ENCODE measurements around the gene CETP.

GRCh38 chr16:56943761-56944375, 17.9 kb upstream of the CETP start:
- no peak for TF ChIP-seq POLR2A (IDR thresholded peaks at IDR 0.05)
- no peak for TF ChIP-seq CTCF (IDR thresholded peaks at IDR 0.05)

All from thyroid gland (tissue), 4 donors.